Activated CD4-positive, alpha-beta T cell treated with anti-CD3 and anti-CD28 coated beads, Interleukin-2, amount 10 ng/mL, durations not matched to agents 24 days and 14 days (primary cell): ENCODE results near the gene PRRT1B. TPM values are rescaled to one million over a fixed set of nuclear protein-coding genes. Genes with fewer than 3 reads are reported as not detected.
"Not testable (repeated sequence)": the region's sequence is repeated elsewhere in the genome, so short reads cannot be mapped to it uniquely, and the experiment has no call there.

Source experiments
- DNase-seq: peaks from one replicate; pipeline ENCODE4 v3.0.0; 2022
- H3K27ac Mint-ChIP-seq: one replicate; pipeline ENCODE4 v1.8.0; 2022; ENCODE audit warnings: mild to moderate bottlenecking, mixed read lengths
- H3K27me3 Mint-ChIP-seq: one replicate; pipeline ENCODE4 v1.8.0; 2022; ENCODE audit warnings: mixed read lengths
- H3K36me3 Mint-ChIP-seq: one replicate; pipeline ENCODE4 v1.8.0; 2022; ENCODE audit warnings: low read depth, mild to moderate bottlenecking, mixed read lengths
- H3K4me1 Mint-ChIP-seq: one replicate; pipeline ENCODE4 v1.8.0; 2021; ENCODE audit warnings: mixed read lengths
- H3K4me3 Mint-ChIP-seq: one replicate; pipeline ENCODE4 v1.8.0; 2022; ENCODE audit warnings: mild to moderate bottlenecking, moderate library complexity, mixed read lengths
- H3K9me3 Mint-ChIP-seq: one replicate; pipeline ENCODE4 v1.8.0; 2021; ENCODE audit warnings: mixed read lengths
- intact Hi-C: fragments of 100-400 bp; cut with micrococcal nuclease; formaldehyde crosslinking; loops from one replicate; pipeline ENCODE4 v1.15.1; 2023
- total RNA-seq: library from RNA; stranded (reverse); gene quantifications from 2 replicates; pipeline ENCODE4 v1.2.3, GENCODE V29; 2022

Gene PRRT1B
- total RNA-seq, 1 donor from 2014 or later = not detected

DNA sequence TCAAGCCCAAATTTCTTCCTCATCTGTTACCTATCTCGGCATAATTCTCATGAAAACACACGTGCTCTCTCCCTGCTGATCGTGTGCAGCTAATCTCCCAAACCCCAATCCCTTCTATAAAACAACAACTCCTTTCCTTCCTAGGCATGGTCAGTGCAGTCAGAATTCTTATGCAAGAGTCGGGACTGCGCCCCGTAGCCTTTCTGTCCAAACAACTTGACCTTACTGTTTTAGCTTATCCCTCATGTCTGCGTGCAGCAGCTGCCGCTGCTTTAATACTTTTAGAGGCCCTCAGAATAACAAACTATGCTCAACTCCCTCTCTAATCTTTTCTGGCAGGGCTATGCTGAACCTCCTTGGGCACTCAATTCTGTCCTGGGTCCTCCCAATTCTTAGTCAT lies 5.1 kb downstream of the PRRT1B start:
- intact Hi-C loops, H3K36me3 Mint-ChIP-seq, H3K9me3 Mint-ChIP-seq, H3K4me1 Mint-ChIP-seq, H3K27ac Mint-ChIP-seq, H3K4me3 Mint-ChIP-seq, DNase-seq: not testable (repeated sequence)
- H3K27me3 Mint-ChIP-seq = peaks cover 77% of the 10 kb centered on the region

DNA sequence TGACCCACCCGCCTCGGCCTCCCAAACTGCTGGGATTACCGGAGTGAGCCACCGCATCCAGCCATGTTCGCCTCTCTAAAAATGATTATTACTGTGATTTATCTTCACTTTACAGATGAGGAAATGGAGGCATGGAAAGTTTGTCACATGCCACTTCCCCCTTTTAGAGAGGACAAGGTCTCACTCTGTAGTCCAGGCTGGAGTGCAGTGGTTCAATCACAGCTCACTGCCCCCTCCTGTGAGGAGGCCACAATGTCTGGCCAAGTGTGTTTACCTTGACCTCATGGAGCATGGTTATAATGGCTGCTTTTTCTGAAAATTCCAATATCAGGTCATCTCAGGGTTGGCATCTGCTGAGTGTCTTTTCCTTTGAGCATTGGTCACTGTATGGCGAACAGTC lies 6.7 kb downstream of the PRRT1B start:
- peaks cover 2% of the 10 kb centered on the region for H3K4me1 Mint-ChIP-seq
- no peaks in the 10 kb centered on the region for H3K9me3 Mint-ChIP-seq
- H3K36me3 Mint-ChIP-seq = peaks cover 8% of the 10 kb centered on the region
- no peak overlapping the region for H3K27ac Mint-ChIP-seq
- intact Hi-C loops = no loop called here
- DNase-seq = no peak
- peaks cover 76% of the 10 kb centered on the region for H3K27me3 Mint-ChIP-seq
- no peak overlapping the region for H3K4me3 Mint-ChIP-seq

DNA sequence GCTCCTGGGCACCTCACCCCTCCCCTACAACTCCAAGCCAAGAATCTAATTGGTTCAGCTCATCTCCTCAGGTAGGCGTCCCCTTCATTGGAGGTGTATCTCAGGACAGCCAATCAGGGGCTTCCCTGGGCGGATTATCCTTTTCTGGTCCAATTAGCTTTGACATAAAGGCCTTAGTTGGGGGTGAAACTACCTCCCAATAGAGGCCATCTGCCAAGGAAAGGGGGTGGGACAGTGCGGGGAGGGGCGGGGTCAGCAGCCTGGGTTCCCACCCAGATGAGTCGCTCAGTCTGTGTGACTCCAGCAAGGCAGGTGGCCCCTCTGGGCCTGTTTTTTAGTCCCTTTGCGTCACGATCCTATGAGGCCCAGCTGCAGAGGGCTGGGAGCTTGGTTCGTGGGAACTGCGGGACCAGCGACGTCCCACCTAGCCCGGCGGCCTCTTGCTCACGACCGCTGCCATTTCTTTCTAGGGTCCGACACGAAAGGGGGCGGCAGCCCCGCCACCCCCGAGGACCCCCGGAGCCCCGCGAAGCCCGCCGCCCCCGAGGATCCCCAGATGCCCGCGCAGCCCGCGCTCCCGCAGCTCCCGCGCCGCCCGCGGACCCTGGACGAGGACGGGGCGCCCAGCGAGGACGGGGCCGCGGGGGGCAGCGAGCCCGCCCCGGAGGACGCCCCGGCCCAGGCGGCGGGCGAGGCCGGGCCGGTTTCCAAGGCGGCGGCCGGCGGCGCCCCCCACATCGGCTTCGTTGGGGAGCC lies 8.9 kb downstream of the PRRT1B start:
- no peak overlapping the region for H3K4me3 Mint-ChIP-seq
- H3K4me1 Mint-ChIP-seq = peaks cover 2% of the 10 kb centered on the region
- intact Hi-C loops = no loop called here
- no peak overlapping the region for H3K27ac Mint-ChIP-seq
- peaks cover 54% of the 10 kb centered on the region for H3K27me3 Mint-ChIP-seq
- no peaks in the 10 kb centered on the region for H3K9me3 Mint-ChIP-seq
- no peak for DNase-seq
- H3K36me3 Mint-ChIP-seq = peaks cover 6% of the 10 kb centered on the region

DNA sequence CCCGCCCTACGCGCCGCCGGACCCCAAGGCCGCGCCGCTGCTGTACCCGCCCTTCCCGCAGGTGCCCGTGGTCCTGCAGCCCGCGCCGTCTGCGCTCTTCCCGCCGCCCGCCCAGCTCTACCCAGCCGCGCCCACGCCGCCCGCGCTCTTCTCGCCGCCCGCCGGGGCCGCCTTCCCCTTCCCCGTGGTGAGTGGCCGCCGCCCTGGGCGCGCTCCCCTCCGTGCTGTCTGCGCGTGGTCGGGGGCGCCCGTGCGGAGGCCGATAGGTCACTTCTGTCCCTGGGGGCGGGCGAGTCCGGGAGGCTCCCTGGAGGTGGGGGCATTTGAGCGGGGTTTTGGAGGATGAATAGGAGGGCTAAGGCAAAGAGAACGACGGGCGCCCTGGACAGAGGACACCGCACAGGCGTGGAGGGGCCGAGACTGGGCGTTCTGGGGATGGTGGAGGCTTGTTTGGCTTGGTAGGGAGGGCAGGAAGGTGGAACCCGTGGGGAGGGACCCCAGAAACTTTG lies 9.6 kb downstream of the PRRT1B start:
- no peaks in the 10 kb centered on the region for H3K9me3 Mint-ChIP-seq
- no peak overlapping the region for H3K4me3 Mint-ChIP-seq
- H3K36me3 Mint-ChIP-seq = peaks cover 8% of the 10 kb centered on the region
- intact Hi-C loops = no loop called here
- peaks cover 2% of the 10 kb centered on the region for H3K4me1 Mint-ChIP-seq
- no peak for DNase-seq
- H3K27ac Mint-ChIP-seq = no peak overlapping the region
- H3K27me3 Mint-ChIP-seq = peaks cover 47% of the 10 kb centered on the region

DNA sequence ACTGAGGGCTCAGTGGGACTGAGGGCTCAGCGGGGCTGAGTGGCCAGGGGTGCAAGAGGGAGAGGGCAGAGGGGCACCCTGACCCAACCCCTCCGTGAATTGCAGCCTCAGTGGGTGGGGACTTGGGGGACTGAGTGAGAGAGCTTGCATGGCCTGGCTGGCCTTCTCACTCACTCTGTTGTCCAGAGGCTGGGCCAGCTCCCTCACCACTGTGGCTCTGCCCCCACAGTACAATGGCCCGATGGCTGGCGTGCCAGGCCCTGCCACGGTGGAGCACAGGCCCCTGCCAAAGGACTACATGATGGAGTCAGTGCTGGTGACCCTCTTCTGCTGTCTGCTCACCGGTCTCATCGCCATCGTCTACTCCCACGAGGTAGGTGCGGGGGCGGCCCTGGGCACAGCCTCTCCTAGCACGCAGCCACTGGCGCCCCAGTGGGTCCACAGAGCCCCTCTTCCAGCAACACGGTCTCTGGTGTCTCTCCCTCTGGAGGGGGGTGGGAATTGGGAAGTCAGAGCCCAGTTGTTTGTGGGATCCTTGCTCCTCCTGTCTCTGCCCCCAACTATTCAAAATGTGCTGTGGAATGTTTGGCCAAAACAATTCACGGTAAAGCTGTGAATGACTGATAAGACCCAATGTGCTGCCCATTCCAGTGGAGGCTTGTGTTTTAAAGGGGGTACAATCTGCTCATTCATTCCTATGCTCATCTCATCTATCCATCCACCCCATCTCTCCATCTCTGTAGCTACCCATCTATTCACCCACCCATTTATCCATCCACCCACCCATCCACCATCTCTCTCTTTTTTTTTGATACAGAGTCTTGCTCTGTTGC lies 10.7 kb downstream of the PRRT1B start:
- peaks cover 8% of the 10 kb centered on the region for H3K36me3 Mint-ChIP-seq
- intact Hi-C loops = no loop called here
- peaks cover 40% of the 10 kb centered on the region for H3K27me3 Mint-ChIP-seq
- H3K9me3 Mint-ChIP-seq = no peaks in the 10 kb centered on the region
- no peak overlapping the region for H3K27ac Mint-ChIP-seq
- H3K4me3 Mint-ChIP-seq = no peak overlapping the region
- H3K4me1 Mint-ChIP-seq = peaks cover 2% of the 10 kb centered on the region
- DNase-seq = no peak

DNA sequence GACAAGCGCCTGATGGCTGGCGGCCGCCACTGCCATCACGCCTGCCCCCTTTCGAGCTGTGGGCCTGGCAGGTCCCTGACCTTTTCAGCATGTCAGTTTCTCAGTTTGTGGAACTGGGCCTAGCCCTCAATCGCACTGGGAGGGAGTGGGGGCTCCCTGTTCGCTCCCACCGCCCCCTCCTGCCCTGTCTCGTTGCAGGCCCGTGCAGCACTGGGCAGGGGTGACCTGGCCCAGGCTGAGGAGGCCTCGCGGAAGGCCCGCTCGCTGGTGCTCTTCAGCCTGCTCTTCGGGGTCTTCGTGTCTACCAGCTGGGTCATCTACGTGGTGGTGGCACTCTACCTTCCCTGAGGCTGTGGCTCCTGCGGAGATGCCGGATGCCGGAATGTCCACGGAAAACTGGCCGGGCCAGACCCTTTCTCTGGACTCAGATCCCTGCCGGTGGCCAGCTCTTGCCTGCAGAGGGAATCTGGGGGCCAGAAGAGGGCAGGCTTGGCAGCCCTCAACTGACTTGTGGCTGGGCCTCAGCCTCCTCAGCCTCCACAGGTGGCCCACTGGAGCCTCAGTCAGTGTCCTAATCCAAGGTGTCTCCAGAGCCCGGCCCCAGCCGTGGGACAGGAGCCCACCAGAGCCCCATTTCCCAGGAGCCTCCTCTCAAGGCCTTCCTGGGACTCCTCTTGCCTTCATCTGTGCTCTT lies 12.7 kb downstream of the PRRT1B start:
- intact Hi-C loops = no loop called here
- Mint-ChIP-seq H3K4me1 (peaks cover 2% of the 10 kb centered on the region), H3K27me3 (peaks cover 29% of the 10 kb centered on the region), H3K36me3 (peaks cover 10% of the 10 kb centered on the region), H3K9me3 (no peaks in the 10 kb centered on the region), H3K4me3 (no peak overlapping the region), H3K27ac (no peak overlapping the region)
- no peak for DNase-seq

DNA sequence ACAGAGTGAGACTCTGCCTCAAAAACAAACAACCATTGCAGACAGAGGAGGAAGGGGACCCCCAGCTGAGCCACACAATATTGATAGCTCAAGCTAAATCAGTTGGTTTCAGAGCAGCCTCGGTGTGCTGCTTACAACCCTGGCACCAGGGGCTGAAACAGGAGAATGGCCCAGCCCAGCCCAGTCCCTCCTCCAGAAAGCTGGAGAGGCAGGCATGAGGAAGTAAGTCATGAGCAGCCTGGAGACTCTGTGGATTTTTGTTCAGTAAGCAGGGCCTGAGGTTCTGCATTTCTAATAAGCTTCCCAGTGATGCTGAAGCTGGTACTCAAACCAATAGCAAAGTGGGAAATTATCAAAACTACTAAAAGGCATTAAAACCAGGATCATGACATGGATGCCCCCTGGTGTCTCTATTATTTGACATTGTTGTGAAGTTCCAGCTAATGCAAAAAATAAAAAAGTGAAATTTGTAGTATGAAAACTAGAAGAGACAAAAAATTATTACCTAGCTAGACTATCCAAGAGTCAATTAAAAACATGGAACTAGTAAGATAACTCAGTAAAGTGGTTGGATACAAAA lies 14.2 kb downstream of the PRRT1B start:
- Mint-ChIP-seq H3K36me3 (peaks cover 11% of the 10 kb centered on the region), H3K4me1 (peaks cover 2% of the 10 kb centered on the region), H3K9me3 (no peaks in the 10 kb centered on the region), H3K27ac (no peak overlapping the region), H3K4me3 (no peak overlapping the region), H3K27me3 (peaks cover 17% of the 10 kb centered on the region)
- intact Hi-C loops = no loop called here
- no peak for DNase-seq

DNA sequence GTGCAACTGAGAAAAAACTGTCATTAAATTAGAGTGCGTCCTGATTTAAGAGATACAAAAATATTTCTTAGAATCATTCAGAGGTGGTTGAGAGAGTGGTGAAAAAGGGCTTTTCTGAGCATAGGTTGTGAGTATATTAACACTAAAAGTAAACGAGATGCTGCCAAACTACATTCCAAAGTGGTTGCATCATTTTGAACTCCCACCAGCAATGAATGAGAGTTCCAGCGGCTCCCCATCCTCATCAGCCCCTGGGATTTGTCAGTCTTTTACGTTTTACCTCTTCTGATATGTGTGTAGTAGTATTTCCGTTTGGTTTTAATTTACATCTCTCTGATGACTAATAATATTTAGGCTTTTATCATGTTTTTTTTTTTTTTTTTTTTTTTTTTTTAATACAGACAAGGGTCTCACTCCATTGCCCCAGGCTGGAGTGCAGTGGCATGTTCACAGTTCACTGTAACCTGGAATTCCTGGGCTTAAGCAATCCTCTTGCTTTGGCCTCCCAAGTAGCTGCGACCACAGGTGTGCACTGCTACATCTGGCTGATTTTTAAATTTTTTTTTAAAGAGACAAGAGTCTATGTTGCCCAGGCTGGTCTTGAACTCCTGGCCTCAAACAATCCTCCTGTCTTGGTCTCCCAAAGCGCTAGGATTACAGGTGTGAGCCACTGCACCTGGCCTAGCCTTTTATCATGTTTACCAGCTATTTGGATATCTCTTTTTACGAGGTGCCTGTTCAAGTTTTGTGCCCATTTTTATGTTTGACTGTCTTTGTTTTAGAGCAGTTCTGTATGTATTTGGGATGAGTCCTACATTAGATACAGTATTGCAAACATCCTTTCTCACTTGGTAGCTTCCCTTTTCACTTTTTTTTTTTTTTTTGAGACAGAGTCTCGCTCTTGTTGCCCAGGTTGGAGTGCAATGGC lies 17.0 kb downstream of the PRRT1B start:
- H3K36me3 Mint-ChIP-seq = peaks cover 9% of the 10 kb centered on the region
- no peak overlapping the region for H3K27ac Mint-ChIP-seq
- H3K4me1 Mint-ChIP-seq = no peaks in the 10 kb centered on the region
- intact Hi-C loops = no loop called here
- no peaks in the 10 kb centered on the region for H3K9me3 Mint-ChIP-seq
- no peak overlapping the region for H3K4me3 Mint-ChIP-seq
- H3K27me3 Mint-ChIP-seq = no peaks in the 10 kb centered on the region
- DNase-seq = no peak

DNA sequence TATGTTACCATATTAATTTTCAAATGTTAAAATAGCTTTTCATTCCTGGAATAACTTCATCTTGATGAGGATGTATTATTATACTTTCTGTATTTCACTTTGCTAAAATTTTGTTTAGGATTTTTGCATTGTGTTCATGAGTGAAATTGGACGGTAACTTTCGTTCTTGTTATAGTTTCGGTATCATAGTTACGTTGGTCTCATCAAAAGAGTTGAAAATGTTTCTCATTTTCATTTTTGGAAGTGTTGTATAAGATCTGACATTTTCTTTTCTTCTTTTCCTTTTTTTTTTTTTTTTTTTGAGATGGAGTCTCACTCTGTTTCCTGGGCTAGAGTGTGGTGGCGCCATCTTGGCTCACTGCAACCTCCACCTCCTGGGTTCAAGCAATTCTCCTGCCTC lies 20.0 kb downstream of the PRRT1B start:
- no peak for DNase-seq
- no peaks in the 10 kb centered on the region for H3K27me3 Mint-ChIP-seq
- no peaks in the 10 kb centered on the region for H3K9me3 Mint-ChIP-seq
- no peak overlapping the region for H3K4me3 Mint-ChIP-seq
- no peaks in the 10 kb centered on the region for H3K4me1 Mint-ChIP-seq
- peaks cover 28% of the 10 kb centered on the region for H3K36me3 Mint-ChIP-seq
- H3K27ac Mint-ChIP-seq = no peak overlapping the region
- intact Hi-C loops = no loop called here

DNA sequence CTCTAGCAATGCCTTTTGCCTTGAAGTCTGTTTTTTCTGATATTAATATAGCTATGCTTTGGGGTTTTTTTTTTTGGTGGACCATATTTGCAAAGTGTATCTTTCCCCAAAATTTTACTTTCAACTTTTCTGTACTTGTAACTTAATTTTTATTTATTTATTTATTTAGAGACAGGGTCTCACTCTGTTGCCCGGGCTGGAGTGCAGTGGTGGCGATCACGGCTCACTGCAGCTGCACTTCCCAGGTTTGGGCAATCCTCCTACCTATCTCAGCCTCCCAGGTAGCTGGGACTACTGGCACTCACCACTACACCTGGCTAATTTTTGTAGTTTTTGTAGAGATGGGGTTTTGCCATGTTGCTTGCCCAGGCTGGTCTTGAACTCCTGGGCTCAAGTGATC lies 20.8 kb downstream of the PRRT1B start:
- H3K27ac Mint-ChIP-seq = no peak overlapping the region

DNA sequence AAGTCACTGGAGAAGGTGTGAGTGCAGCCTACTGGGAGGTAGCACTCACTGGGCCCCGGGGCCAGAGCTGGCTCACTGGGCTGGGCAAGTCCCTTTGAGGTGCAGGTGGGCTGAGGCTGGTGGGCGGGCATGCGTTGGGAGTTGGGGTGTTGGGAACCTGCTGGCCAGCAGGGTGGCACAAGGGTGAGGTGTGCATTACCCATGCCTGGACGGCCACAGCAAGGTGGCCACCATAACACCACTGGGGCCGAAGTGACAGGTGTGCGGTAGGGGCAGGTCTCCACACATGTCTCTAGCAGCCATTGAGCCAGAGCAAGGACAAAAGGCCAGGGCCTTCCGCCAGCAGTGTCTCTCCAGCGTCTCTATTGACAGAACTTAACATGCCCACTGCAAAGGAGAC lies 22.6 kb downstream of the PRRT1B start:
- intact Hi-C loops = no loop called here
- Mint-ChIP-seq H3K27me3 (no peaks in the 10 kb centered on the region), H3K4me3 (no peak overlapping the region), H3K4me1 (no peaks in the 10 kb centered on the region), H3K27ac (no peak overlapping the region), H3K36me3 (peaks cover 40% of the 10 kb centered on the region), H3K9me3 (no peaks in the 10 kb centered on the region)
- DNase-seq = no peak

More for the DNA sequence above, 20.8 kb downstream of the PRRT1B start:
- H3K27me3 Mint-ChIP-seq = no peaks in the 10 kb centered on the region
- H3K4me1 Mint-ChIP-seq = no peaks in the 10 kb centered on the region
- no peak overlapping the region for H3K4me3 Mint-ChIP-seq
- H3K9me3 Mint-ChIP-seq = no peaks in the 10 kb centered on the region
- DNase-seq = no peak
- intact Hi-C loops = no loop called here
- peaks cover 29% of the 10 kb centered on the region for H3K36me3 Mint-ChIP-seq

DNA sequence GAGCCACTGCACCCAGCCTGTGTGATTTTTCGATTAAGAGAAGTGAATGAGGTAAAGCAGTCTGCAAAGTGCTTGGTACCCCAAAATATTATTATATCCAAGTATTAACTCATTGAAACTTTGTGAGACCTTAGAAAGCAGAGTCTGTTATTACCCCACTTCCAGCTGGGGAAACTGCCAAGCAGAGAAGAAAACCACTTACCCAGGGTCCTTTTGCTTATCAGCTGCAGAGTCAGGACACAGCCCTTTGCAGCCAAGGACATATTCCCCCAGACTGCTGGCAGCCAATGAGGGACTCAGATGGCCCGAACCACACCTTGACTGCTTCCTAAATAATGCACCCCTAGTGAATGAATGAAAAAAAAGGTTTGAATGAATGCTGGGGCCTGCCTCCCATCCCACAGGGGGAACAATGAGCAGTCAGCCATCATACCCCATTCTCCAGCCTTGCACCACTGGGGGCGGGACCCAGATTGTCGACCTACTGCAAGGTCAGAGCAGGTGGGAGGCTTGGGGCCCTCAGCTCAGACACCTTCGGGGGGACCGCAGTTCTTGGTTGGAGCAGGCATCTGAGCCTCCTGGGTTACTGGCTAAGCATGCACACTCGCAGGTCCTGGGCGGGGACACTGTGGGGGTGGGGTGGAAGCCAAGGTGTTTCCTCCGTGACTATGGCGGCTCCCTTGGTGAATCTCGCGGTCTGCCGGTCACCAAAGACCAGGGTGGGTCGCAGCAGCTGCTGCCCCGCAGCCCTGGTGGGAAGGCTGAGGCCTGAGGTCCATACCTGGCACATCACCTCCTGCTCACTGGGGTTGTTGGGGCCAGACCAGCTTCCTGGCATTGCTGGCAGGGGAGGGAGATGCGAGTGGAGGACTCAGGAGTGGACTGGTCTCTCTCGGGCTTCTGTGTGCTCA lies 29.7 kb downstream of the PRRT1B start:
- H3K4me3 Mint-ChIP-seq = no peak overlapping the region
- no peaks in the 10 kb centered on the region for H3K27me3 Mint-ChIP-seq
- H3K9me3 Mint-ChIP-seq = no peaks in the 10 kb centered on the region
- DNase-seq = no peak
- intact Hi-C loops = loop anchor here (5.0 kb wide), 1 partner anchor 73 kb away; the partner anchor contains the start of gene POMT1
- H3K36me3 Mint-ChIP-seq = peaks cover 46% of the 10 kb centered on the region
- H3K4me1 Mint-ChIP-seq = peaks cover 14% of the 10 kb centered on the region
- no peak overlapping the region for H3K27ac Mint-ChIP-seq
